Stimulated activated CD4-positive, alpha-beta T cell treated with anti-CD3 and anti-CD28 coated beads, Interleukin-1b, Interleukin-23, amount 100 ng/mL, for 24 hours (primary cell): Measurements from ENCODE around the gene OR51S1.
"Not testable (repeated sequence)": the region's sequence is repeated elsewhere in the genome, so short reads cannot be mapped to it uniquely, and the experiment has no call there.

Source experiments
- DNase-seq, 4 experiments: peaks; one replicate each; pipeline ENCODE4 v3.0.0-alpha.2; 2020; ENCODE audit warnings: low read depth in 4 of 4, low spot score in 1 of 4

Gene OR51S1, protein sequence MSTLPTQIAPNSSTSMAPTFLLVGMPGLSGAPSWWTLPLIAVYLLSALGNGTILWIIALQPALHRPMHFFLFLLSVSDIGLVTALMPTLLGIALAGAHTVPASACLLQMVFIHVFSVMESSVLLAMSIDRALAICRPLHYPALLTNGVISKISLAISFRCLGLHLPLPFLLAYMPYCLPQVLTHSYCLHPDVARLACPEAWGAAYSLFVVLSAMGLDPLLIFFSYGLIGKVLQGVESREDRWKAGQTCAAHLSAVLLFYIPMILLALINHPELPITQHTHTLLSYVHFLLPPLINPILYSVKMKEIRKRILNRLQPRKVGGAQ

GRCh38 chr11:4848908-4849532 lies at the start of gene OR51S1:
TSS of gene OR51S1 (minus strand) at chr11:4849208. CDS start at chr11:4849208, 0 bp downstream.
- no peak for DNase-seq

DNA sequence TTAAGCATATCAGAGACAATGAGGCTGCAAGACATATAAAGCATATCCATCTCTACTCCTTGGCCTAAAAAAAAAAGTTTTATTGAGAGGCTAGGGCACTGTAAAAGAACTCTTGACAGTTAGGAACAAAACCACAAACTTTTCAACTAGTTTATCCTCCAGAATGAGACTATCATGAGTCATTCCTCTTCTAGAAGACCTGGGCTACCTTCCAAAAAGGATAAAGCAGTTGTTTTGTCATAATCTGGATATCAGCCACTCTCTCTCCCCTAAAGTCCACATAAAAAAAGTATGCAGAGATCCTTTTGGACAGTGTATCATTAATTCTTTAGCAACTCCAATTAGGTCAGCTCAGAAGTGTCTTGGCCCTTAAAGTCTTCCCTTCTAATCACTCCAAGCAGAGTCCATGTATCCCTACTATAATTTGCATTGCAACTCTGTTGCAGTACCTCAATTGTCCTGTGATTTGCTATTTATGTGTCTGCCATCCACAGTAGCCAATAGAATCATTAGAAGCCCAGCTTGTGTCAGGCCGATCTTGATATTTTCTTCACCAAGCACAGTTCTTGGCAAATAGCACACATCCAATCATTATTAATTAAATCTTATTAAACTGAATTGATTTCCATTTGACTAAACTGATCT lies 43.1 kb upstream of the OR51S1 start:
- no peak for DNase-seq

DNA sequence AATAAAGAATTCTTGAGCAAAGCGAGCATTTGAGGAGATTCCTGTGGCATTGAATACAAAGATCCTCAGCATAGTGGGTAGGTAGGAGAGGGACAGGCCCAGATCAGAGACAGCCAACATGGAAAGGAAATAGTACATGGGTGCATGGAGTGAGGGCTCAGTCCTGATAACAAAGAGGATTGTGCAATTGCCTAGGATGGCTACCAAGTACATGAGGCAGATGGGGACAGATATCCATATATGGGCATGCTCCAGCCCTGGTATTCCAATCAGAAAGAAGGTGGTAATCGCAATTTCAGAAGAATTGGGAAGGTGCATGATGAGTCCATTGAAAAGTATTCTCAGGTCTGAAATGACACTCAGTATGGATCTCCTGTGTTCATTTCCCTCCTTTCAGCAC lies 41.3 kb upstream of the OR51S1 start:
- DNase-seq = no peak

DNA sequence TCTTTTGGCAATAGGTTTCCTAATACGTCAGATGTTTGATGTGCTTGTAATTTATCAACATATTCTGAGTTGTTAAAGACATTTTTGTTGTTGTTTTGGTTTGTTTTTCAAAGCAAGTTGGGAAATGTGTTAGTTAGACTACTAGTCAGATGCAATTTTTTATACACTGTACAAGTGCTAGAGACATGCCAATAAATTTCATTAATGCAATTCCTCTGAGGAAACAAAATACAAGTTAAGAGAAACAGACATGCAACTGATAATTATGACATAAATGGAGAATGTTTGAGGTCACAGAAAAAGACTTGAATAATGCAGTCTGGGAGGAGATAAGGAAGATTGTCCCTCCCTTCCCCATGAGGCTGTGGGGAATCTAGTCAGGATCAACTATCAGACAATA lies 38.6 kb upstream of the OR51S1 start:
- DNase-seq = no peak

GRCh38 chr11:4886186-4886585 lies 37.2 kb upstream of the OR51S1 start:
- no peak for DNase-seq

GRCh38 chr11:4884361-4884760 lies 35.4 kb upstream of the OR51S1 start:
- DNase-seq = no peak

DNA sequence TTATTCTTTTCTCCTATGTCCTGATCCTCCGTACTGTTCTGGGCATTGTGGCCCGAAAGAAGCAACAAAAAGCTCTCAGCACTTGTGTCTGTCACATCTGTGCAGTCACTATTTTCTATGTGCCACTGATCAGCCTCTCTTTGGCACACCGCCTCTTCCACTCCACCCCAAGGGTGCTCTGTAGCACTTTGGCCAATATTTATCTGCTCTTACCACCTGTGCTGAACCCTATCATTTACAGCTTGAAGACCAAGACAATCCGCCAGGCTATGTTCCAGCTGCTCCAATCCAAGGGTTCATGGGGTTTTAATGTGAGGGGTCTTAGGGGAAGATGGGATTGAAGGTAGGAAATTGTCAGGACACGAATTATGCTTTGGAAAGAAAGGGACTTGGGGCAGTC lies 33.5 kb upstream of the OR51S1 start:
- DNase-seq = no peak

- no peak for DNase-seq
These were observed 33.0 kb upstream of the OR51S1 start, which contains the start of gene OR51T1 for GRCh38 chr11:4881860-4882500. TSS of gene OR51T1 (plus strand) at chr11:4881900. CDS start at chr11:4881900, 0 bp downstream.

DNA sequence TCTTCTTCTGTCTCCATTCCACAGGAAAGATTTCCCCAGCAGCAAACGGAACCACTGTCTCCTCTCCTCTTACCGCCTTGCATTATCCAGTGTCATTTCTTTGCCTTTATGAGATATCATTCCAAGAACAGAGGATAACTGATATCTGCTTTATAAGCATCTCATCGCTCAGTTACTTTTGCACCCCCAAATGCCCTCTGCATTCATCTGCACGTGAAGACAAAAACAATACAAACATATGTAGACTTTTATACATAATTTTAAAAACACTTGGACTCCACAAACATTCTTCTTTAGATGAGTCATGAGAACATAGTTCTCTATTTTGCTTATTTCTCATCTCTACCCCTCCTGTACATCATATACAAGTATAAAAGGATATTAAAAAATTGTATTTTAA lies 32.2 kb upstream of the OR51S1 start:
- DNase-seq = no peak

- DNase-seq = no peak
These were observed 16.8 kb upstream of the OR51S1 start for GRCh38 chr11:4865855-4866254.

DNA sequence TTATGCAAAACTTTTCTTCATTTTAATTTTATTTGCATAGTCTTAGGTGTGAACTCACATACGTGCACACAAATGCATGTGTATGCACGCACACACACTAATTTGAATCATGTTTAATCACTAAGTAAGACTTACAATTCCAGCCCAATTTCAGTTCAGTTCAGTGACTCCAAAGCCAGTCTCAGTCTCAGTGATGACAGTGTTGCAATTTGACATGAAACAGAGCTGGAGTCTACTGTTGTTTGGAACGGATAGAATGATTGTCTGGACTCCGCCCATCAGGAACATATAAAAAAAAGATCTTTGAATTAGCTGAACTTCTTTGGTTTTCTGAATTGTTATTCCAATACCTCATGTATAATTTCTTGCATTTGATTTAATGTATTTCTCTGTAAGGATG lies 14.9 kb upstream of the OR51S1 start:
- DNase-seq = no peak

GRCh38 chr11:4862447-4863236 lies 13.6 kb upstream of the OR51S1 start:
- no peak for DNase-seq

GRCh38 chr11:4854286-4854685 lies 5.3 kb upstream of the OR51S1 start:
- not testable (repeated sequence) for DNase-seq

- DNase-seq = no peak
These were observed 2.0 kb upstream of the OR51S1 start for GRCh38 chr11:4851033-4851432.

DNA sequence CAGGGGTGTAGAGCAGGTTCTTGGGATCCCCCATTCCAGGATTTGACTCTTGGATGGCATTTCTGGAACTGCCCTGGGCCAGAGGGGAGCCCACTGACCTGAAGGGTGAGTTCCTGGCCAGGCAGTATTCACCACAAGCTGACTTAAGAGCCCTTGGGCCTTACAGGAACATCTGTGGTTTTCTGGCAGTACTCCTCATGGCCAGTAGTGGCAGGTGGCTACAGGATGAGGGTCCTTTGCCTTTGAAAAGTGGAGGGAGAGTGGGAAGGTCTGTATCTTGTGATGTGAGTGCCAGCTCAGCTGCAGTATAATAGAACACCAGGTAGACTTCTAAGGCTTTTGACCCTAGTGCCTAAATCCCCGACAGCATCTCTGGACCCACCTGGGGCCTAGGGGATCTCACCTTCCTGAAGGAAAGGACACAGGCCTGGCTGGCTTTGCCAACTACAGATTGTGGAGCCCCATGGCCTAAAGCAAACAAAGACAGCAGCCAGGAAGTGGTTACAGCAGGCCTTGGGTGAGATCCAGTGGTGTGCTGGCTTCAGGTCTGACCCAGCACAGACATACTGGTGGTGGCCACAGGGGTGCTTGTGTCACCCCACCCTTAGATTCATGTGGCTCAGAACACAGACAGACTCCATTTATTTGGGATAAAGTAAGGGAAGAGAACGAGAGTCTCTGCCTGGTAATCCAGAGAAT lies 9.0 kb downstream of the OR51S1 start:
- DNase-seq = no peak

- DNase-seq = no peak
These were observed 18.1 kb downstream of the OR51S1 start for GRCh38 chr11:4830909-4831308.

DNA sequence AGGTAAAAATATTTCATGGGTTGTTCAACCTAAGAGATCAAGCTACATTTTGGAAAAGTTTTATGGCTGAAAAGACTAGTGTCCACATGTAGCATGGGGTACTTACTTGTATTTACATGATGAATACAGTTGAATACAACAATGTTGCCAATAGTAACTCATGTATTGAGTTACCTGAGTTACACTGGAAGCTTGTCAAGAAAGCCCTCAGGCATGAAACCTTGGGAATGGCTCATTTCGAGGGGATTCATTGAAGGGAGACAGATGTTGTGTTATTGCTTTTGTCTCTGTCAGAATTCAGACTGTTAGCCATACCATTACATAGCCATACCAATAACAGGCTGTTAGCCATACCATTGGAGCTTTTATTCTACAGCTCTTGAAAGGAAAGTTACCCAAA lies 18.7 kb downstream of the OR51S1 start:
- DNase-seq = no peak

DNA sequence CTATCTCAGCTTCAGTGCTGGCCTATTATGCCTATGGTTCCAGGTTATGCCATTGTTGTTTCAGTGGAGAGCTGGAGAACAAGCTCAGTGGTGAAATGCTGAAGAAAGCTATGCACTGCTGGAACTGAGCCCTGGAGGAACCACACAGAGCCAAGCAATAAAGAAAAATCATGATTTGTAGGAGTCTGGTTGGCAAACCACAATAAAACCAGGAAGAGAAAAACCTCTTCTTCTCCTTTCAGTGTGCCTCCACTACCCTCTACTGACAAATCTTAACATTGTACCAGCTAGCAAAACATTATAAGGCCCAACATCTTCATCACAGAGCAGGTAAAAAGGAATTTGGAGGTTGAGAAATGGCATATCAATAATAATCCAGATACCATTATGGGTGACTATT lies 22.6 kb downstream of the OR51S1 start:
- DNase-seq = no peak

GRCh38 chr11:4825132-4825531 lies 23.9 kb downstream of the OR51S1 start:
- DNase-seq = no peak

DNA sequence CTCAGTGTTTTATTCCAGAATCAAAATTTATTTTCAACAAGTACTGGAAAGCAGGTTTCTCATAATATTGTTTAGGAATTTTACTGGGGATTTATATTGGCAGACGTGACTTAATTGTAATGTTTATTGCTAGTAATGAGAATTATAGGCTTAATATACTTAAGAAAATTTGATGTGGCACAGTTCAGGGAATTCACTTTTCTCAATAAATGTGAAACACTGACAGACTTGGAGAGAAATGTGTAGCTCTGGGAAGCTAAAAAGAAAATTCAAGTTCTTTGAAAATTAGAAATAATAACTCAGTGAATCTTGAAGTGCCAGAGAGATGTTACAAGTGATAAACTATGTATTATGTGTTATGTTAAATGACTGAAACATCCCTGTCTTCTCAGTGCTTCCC lies 28.0 kb downstream of the OR51S1 start, which contains the start of gene OR51F2:
Gene OR51F2 (plus strand): TSS at position 301 of the 400 bp plus-strand sequence. CDS start 101 bp downstream, outside the sequence.
- no peak for DNase-seq
